CD4-positive, alpha-beta T cell treated with Interferon alpha-2 for 1 hour (primary cell): Measurements from ENCODE around the gene LORICRIN.

Experiments
- DNase-seq, 2 donors: peaks; one replicate each; pipeline ENCODE4 v3.0.0-alpha.2; 2020 to 2022

The LORICRIN gene

DNA sequence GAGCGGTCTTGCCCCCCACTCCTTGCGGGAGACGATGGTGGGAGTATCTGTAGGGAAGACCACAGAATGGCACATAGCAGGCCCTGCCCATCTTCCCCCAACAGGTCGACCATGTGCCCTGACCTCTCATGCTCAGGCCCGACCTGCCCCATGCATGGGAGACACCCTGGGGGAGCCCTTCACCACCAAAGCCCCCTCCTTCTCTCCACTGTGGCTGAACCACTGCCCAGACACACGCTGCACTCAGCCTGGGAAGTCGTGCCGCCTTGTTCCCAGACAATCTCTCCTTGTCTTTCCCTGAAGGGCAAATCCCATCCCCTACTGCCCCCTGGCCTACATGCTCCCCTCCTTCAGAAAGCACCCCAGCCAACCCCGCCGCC is 47.7 kb downstream of the LORICRIN start:
- no peak for DNase-seq

DNA sequence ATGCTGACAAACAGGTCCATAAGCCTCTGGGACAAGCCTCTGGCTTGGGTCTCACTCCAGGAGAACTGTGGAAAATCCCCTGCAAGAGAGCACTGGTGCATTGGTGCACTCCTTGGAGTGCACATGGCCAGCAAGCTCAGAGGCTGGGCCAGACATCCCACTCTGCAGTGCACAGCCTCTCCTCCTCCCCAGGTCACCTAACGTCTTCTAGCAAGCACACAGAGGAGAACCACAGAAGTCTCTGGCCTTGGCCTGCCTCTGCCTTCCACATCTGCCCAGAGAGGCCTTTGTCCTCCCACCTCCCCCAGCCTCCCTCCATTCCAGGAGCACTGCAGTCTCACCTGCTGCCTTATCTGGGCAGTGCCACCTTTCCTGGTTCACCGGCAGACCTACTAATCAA is 49.1 kb downstream of the LORICRIN start:
- DNase-seq, result no peak

DNA sequence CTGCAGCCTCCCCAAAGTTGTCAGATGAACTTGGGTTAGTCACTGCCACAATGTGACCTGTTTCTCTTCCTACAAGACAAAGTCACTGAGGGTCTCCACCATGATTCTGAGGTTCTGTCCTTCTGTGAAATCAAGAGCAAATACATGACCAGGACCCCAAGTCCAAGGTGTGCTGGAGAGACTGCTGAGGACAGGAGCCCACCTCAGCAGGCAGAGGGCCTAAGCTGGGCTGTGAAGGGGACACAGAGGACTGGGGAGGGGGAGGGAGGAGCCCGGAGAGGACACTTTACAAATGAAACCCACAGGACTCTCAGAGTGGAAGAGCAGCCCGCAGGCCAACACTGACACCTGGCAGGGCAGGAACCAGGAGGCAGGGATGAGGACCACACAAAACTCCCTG is 50.0 kb downstream of the LORICRIN start:
- DNase-seq, result no peak

DNA sequence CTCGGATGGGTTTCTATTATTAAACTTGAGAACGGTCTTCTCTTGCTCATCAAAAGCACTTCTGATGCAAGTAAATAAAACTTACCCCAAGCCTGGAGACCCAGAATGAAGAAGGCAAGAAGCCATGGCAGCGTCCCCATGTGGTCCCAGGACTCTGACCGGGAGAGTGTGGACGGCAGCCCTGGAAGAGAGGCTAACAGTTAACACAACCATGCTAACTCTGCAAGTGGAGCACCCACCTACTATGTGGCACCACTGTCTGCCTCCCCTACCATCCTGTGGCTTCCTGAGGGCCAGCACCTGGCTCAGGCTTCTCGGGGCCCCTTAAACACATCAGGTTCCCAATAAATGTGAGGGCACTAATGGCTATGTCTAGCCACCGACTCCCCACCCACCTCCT is 51.0 kb downstream of the LORICRIN start:
- no peak for DNase-seq
